Hepatocyte (in vitro differentiated cells): ENCODE results near the gene MAGI2. TPM values are rescaled to one million over a fixed set of nuclear protein-coding genes. Genes with fewer than 3 reads are reported as not detected.

ENCODE experiments used
- DNase-seq: peaks from one replicate; pipeline ENCODE4 v3.0.0-alpha.2; 2016; ENCODE audit warnings: low spot score
- H2AFZ ChIP-seq: fragments of 200-600 bp; sonication (generic); 2 replicates; pipeline ENCODE4 v1.6.0; 2016; ENCODE audit warnings: antibody characterized with exemption, mild to moderate bottlenecking
- H3K27ac ChIP-seq: fragments of 200-600 bp; sonication (generic); 2 replicates; pipeline ENCODE4 v1.5.1; 2016; ENCODE audit warnings: mild to moderate bottlenecking
- H3K27me3 ChIP-seq: fragments of 200-600 bp; sonication (generic); 2 replicates; pipeline ENCODE4 v1.6.1; 2016
- H3K36me3 ChIP-seq: fragments of 200-600 bp; sonication (generic); replicated peaks from 2 replicates; pipeline ENCODE4 v1.5.1; 2016; ENCODE audit warnings: low read depth; ENCODE audit not compliant: insufficient read depth
- H3K4me1 ChIP-seq: fragments of 200-600 bp; sonication (generic); 2 replicates; pipeline ENCODE4 v1.5.1; 2016; ENCODE audit warnings: mild to moderate bottlenecking, moderate library complexity; ENCODE audit not compliant: insufficient read depth
- H3K4me2 ChIP-seq: fragments of 200-600 bp; sonication (generic); 2 replicates; pipeline ENCODE4 v1.6.0; 2016
- H3K4me3 ChIP-seq: fragments of 200-600 bp; sonication (generic); 2 replicates; pipeline ENCODE4 v1.5.1; 2016; ENCODE audit warnings: mild to moderate bottlenecking
- H3K79me2 ChIP-seq: fragments of 200-600 bp; sonication (generic); 2 replicates; pipeline ENCODE4 v1.6.0; 2017; ENCODE audit warnings: mild to moderate bottlenecking
- H3K9me2 ChIP-seq: fragments of 200-600 bp; sonication (generic); replicated peaks from 2 replicates; pipeline ENCODE4 v1.6.0; 2017; ENCODE audit warnings: mild to moderate bottlenecking; ENCODE audit not compliant: insufficient read depth
- H3K9me3 ChIP-seq: fragments of 200-600 bp; sonication (generic); 2 replicates; pipeline ENCODE4 v1.5.1; 2016; ENCODE audit warnings: low read depth, mild to moderate bottlenecking
- H4K20me1 ChIP-seq: fragments of 200-600 bp; sonication (generic); 2 replicates; pipeline ENCODE4 v1.6.0; 2016; ENCODE audit warnings: mild to moderate bottlenecking; ENCODE audit not compliant: insufficient read depth, poor library complexity, severe bottlenecking
- CTCF ChIP-seq: fragments of 200-600 bp; sonication (generic); IDR thresholded peaks from 2 replicates; pipeline ENCODE4 v1.5.1; 2016; ENCODE audit warnings: antibody characterized with exemption, mild to moderate bottlenecking; ENCODE audit not compliant: poor library complexity
- EZH2 ChIP-seq: fragments of 200-600 bp; sonication (generic); IDR thresholded peaks from 2 replicates; pipeline ENCODE4 v1.6.1; 2016; ENCODE audit warnings: antibody characterized with exemption, mild to moderate bottlenecking, borderline replicate concordance
- EZH2phosphoT487 ChIP-seq: fragments of 200-600 bp; sonication (generic); IDR thresholded peaks from one replicate; pipeline ENCODE4 v1.6.1; 2018; ENCODE audit warnings: antibody characterized with exemption, mild to moderate bottlenecking, low read depth, moderate library complexity; ENCODE audit not compliant: unreplicated experiment, severe bottlenecking
- WGBS: methylation state at CpG from one replicate; pipeline ENCODE4 v1.1.6; 2016; ENCODE audit warnings: low lambda C conversion rate; ENCODE audit errors: missing lambda C conversion rate; 5-methylcytosine and 5-hydroxymethylcytosine counted together
- polyA plus RNA-seq: library from polyadenylated mRNA; unstranded; fragments of >200 nt; fragmentation: Nextera tagmentation; extraction: Ambion mirVana; gene quantifications from 2 replicates; pipeline ENCODE4 v1.2.1, GENCODE V29; 2016
- total RNA-seq: library from RNA; depleted of rRNA; stranded (reverse); fragments of >200 nt; gene quantifications from 2 replicates; pipeline ENCODE4 v1.2.3, GENCODE V29; 2014

The MAGI2 gene
- total and polyA plus RNA-seq, 2 experiments from 2014 or later, result 3.1 to 6.7 TPM

GRCh38 chr7:78019447-78020135, 1433.9 kb downstream of the MAGI2 start:
- no peaks in the 10 kb centered on the region for H3K9me3 ChIP-seq
- H3K27me3 ChIP-seq, result no peaks in the 10 kb centered on the region
- H3K4me1 ChIP-seq, result peaks cover 17% of the 10 kb centered on the region
- peak overlapping the region; percentile 76 for H3K4me2 ChIP-seq
- no peaks in the 10 kb centered on the region for H4K20me1 ChIP-seq
- no peaks in the 10 kb centered on the region for H3K36me3 ChIP-seq
- peaks cover 7% of the 10 kb centered on the region for H3K79me2 ChIP-seq
- no peaks in the 10 kb centered on the region for H3K9me2 ChIP-seq
- H3K27ac ChIP-seq, result peak overlapping the region; percentile 94
- WGBS, result 3% methylated on average over 42 of the region's 88 CpGs
- H2AFZ ChIP-seq, result peak overlapping the region; percentile 96
- peak; percentile 93 for DNase-seq
- peak overlapping the region; percentile 69 for H3K4me3 ChIP-seq
- TF ChIP-seq EZH2phosphoT487, result no peak
- no peak for TF ChIP-seq EZH2
- no peak for TF ChIP-seq CTCF

- 29% methylated on average over 30 of the region's 51 CpGs for whole genome bisulfite sequencing
- Histone ChIP-seq H3K4me1 (peaks cover 17% of the 10 kb centered on the region), H3K9me2 (no peaks in the 10 kb centered on the region), H3K36me3 (no peaks in the 10 kb centered on the region), H2AFZ (peak overlapping the region; percentile 65), H3K9me3 (no peaks in the 10 kb centered on the region), H3K4me2 (peak overlapping the region; percentile 88), H3K79me2 (peaks cover 7% of the 10 kb centered on the region), H4K20me1 (no peaks in the 10 kb centered on the region), H3K27me3 (no peaks in the 10 kb centered on the region), H3K27ac (peak overlapping the region; percentile 68), H3K4me3 (peak overlapping the region; percentile 15)
- TF ChIP-seq EZH2phosphoT487 (no peak), EZH2 (no peak), CTCF (no peak)
- DNase-seq, result no peak
Measured at GRCh38 chr7:78018641-78019446, 1434.6 kb downstream of the MAGI2 start.

GRCh38 chr7:78017591-78018100, 1435.8 kb downstream of the MAGI2 start:
- 68% methylated on average over 5 of the region's 5 CpGs for WGBS
- no peaks in the 10 kb centered on the region for H3K36me3 ChIP-seq
- peak overlapping the region; percentile 88 for H3K4me2 ChIP-seq
- H3K4me3 ChIP-seq, result no peak overlapping the region
- no peak for DNase-seq
- no peak overlapping the region for H3K27ac ChIP-seq
- no peak overlapping the region for H2AFZ ChIP-seq
- no peaks in the 10 kb centered on the region for H3K9me3 ChIP-seq
- TF ChIP-seq CTCF, result no peak
- no peak for TF ChIP-seq EZH2
- TF ChIP-seq EZH2phosphoT487, result no peak
- no peaks in the 10 kb centered on the region for H4K20me1 ChIP-seq
- no peaks in the 10 kb centered on the region for H3K27me3 ChIP-seq
- H3K9me2 ChIP-seq, result no peaks in the 10 kb centered on the region
- peaks cover 7% of the 10 kb centered on the region for H3K79me2 ChIP-seq
- peaks cover 17% of the 10 kb centered on the region for H3K4me1 ChIP-seq
